ENCODE data around the gene IRF7. TPM values are rescaled to one million over a fixed set of nuclear protein-coding genes. Genes with fewer than 3 reads are reported as not detected.

The IRF7 gene
- polyA plus RNA-seq, 1 of the 3 experiments (the other 2 are of a cell fraction), result 6.3 TPM

DNA sequence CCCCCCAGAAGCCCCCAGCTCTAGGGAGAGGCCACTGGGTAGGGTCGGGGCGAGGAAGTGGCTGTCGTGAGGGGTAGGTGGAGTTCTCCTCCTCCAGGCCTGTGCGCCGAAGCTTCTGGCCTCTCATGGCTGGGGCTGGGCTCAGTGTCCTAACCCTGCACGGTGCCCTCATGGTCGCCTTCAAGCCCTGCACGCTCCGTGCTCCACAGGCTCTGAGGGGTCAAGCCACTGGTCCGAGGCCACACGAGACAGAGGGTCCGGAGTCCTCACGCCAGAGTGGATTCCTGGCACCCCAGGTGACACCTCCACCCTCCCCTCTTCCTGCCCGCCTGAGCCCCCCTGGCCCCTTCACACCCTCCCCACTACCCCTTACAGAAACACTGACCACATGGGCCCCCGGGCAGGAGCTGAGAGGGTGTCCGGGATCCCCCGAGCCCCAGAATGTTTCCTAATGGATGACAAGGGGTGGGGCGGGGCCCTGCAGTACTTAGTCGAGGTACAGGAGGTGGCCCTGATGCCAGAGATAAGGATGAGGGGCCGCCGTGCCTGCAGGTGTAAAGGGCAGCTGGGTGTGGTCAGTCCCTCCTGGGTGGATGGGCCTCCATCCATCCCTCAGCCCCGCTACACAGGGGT, 10.0 kb upstream of the IRF7 start:
- Histone ChIP-seq H3K9ac (no peak overlapping the region), H3K27me3 (ENCODE audit: insufficient read depth) (no peaks in the 10 kb centered on the region), H3F3A (replicated peaks; ENCODE audit: insufficient read depth) (peaks cover 15% of the 10 kb centered on the region), H3K4me3 (ENCODE audit: low read depth in 2 of 2, low read length in 1 of 2) (no peak overlapping the region), H3K27ac (ENCODE audit: low read depth in 2 of 2, low read length in 1 of 2) (no peak overlapping the region), H4K20me1 (ENCODE audit: insufficient read depth) (no peaks in the 10 kb centered on the region), H3K4me2 (no peak overlapping the region), H3K9me2 (no peaks in the 10 kb centered on the region), H3K79me2 (ENCODE audit: insufficient read depth) (no peaks in the 10 kb centered on the region), H3K9me3 (no peaks in the 10 kb centered on the region), H2AFZ (ENCODE audit: low read depth) (no peak overlapping the region), H3K4me1 (ENCODE audit: control insufficient read depth in 1 of 2, insufficient read depth in 2 of 2, low read depth in 1 of 2, low read length in 1 of 2) (no peaks in the 10 kb centered on the region), H3K36me3 (replicated peaks in 1 of 2; ENCODE audit: control insufficient read depth in 1 of 2, insufficient read depth in 2 of 2, low read length in 1 of 2) (peaks cover 0 to 4% of the 10 kb centered on the region in 2 experiments)
- DNase-seq, result no peak
- CTCF ChIA-PET, result interaction anchor here (0.6 kb wide), 2 partner anchors 14 to 102 kb away, joined by 3 read pairs; no protein-coding TSS in a partner anchor
- no peak for TF ChIP-seq TAF1 (IDR thresholded peaks at IDR 0.05; ENCODE audit: borderline replicate concordance, low read depth, low read length)
- no peak for TF ChIP-seq MEF2A (IDR thresholded peaks at IDR 0.05; ENCODE audit: borderline replicate concordance, low read depth)
- no peak for TF ChIP-seq POLR2AphosphoS5 (IDR thresholded peaks at IDR 0.05; ENCODE audit: low read depth, low read length)
- no peak for TF ChIP-seq FOXJ3 (CRISPR knock-in tag; IDR thresholded peaks at IDR 0.05)
- no peak for TF ChIP-seq ELF1 (IDR thresholded peaks at IDR 0.05)
- TF ChIP-seq, protein P1, sequence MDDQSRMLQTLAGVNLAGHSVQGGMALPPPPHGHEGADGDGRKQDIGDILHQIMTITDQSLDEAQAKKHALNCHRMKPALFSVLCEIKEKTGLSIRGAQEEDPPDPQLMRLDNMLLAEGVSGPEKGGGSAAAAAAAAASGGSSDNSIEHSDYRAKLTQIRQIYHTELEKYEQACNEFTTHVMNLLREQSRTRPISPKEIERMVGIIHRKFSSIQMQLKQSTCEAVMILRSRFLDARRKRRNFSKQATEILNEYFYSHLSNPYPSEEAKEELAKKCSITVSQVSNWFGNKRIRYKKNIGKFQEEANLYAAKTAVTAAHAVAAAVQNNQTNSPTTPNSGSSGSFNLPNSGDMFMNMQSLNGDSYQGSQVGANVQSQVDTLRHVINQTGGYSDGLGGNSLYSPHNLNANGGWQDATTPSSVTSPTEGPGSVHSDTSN (IDR thresholded peaks at IDR 0.05), result no peak
- no peak for TF ChIP-seq ZBTB33 (IDR thresholded peaks at IDR 0.05; ENCODE audit: borderline replicate concordance, low read depth)
- TF ChIP-seq SIN3A (IDR thresholded peaks at IDR 0.05; ENCODE audit: borderline replicate concordance, low read depth, low read length), result no peak
- TF ChIP-seq RXRA (IDR thresholded peaks at IDR 0.05; ENCODE audit: borderline replicate concordance, low read depth), result no peak
- TF ChIP-seq JUND (IDR thresholded peaks at IDR 0.05), result no peak
- TF ChIP-seq SMC3 (IDR thresholded peaks at IDR 0.05; ENCODE audit: low read depth, low read length), result no peak
- TF ChIP-seq CHD2 (IDR thresholded peaks at IDR 0.05; ENCODE audit: low read length, partially characterized antibody), result no peak
- no peak for TF ChIP-seq IRF3 (IDR thresholded peaks at IDR 0.05; ENCODE audit: low read depth, low read length)
- TF ChIP-seq YY1 (IDR thresholded peaks at IDR 0.05; ENCODE audit: low read depth), result no peak
- no peak for TF ChIP-seq RAD21 (IDR thresholded peaks at IDR 0.05; ENCODE audit: low read length)
- no peak for TF ChIP-seq REST (IDR thresholded peaks at IDR 0.05; ENCODE audit: low read depth, low read length)
- POLR2A ChIA-PET, result no interaction called here
- WGBS (ENCODE audit: low lambda C conversion rate), result 92% methylated on average over 21 of the region's 22 CpGs

Measured in SK-N-SH (cell line).